ENCODE data around the gene DLK1. TPM values are rescaled to one million over a fixed set of nuclear protein-coding genes. Genes with fewer than 3 reads are reported as not detected.

DLK1 gene
- total and polyA plus RNA-seq, 2 of the 13 experiments (the other 11 are each of a cell fraction or from before 2014, with no cell fraction given) = 95.5 to 312 TPM

GRCh38 chr14:100692859-100693558 lies 33.7 kb upstream of the DLK1 start (continued):
- TF ChIP-seq ZMYM2 (CRISPR knock-in tag; IDR thresholded peaks at IDR 0.05) = no peak
- peak; percentile 82; the same call in 1 of the 2 replicates for TF ChIP-seq MAX (IDR thresholded peaks at IDR 0.05)
- TF ChIP-seq, protein P1, sequence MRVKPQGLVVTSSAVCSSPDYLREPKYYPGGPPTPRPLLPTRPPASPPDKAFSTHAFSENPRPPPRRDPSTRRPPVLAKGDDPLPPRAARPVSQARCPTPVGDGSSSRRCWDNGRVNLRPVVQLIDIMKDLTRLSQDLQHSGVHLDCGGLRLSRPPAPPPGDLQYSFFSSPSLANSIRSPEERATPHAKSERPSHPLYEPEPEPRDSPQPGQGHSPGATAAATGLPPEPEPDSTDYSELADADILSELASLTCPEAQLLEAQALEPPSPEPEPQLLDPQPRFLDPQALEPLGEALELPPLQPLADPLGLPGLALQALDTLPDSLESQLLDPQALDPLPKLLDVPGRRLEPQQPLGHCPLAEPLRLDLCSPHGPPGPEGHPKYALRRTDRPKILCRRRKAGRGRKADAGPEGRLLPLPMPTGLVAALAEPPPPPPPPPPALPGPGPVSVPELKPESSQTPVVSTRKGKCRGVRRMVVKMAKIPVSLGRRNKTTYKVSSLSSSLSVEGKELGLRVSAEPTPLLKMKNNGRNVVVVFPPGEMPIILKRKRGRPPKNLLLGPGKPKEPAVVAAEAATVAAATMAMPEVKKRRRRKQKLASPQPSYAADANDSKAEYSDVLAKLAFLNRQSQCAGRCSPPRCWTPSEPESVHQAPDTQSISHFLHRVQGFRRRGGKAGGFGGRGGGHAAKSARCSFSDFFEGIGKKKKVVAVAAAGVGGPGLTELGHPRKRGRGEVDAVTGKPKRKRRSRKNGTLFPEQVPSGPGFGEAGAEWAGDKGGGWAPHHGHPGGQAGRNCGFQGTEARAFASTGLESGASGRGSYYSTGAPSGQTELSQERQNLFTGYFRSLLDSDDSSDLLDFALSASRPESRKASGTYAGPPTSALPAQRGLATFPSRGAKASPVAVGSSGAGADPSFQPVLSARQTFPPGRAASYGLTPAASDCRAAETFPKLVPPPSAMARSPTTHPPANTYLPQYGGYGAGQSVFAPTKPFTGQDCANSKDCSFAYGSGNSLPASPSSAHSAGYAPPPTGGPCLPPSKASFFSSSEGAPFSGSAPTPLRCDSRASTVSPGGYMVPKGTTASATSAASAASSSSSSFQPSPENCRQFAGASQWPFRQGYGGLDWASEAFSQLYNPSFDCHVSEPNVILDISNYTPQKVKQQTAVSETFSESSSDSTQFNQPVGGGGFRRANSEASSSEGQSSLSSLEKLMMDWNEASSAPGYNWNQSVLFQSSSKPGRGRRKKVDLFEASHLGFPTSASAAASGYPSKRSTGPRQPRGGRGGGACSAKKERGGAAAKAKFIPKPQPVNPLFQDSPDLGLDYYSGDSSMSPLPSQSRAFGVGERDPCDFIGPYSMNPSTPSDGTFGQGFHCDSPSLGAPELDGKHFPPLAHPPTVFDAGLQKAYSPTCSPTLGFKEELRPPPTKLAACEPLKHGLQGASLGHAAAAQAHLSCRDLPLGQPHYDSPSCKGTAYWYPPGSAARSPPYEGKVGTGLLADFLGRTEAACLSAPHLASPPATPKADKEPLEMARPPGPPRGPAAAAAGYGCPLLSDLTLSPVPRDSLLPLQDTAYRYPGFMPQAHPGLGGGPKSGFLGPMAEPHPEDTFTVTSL (CRISPR knock-in tag; IDR thresholded peaks at IDR 0.05; ENCODE audit: borderline replicate concordance) = peak; percentile 51; the same call in 1 of the 2 replicates
- TF ChIP-seq IRF2 (CRISPR knock-in tag; IDR thresholded peaks at IDR 0.05) = peak; percentile 63
- 0 out of 2 replicates have a peak, but pooled peaks have one; percentile 15 for TF ChIP-seq MIER3 (CRISPR knock-in tag; IDR thresholded peaks at IDR 0.05; ENCODE audit: borderline replicate concordance)
- TF ChIP-seq ELF3 (CRISPR knock-in tag; IDR thresholded peaks at IDR 0.05) = peak; percentile 30; the same call in 1 of the 2 replicates
- TF ChIP-seq ARID5B (CRISPR knock-in tag; IDR thresholded peaks at IDR 0.05) = peak; percentile 58
- peak; percentile 89 for TF ChIP-seq MLX (CRISPR knock-in tag; IDR thresholded peaks at IDR 0.05)
- TF ChIP-seq DPF2 (CRISPR knock-in tag; IDR thresholded peaks at IDR 0.05; ENCODE audit: borderline replicate concordance, low read depth) = no peak; the same call in 1 of the 2 replicates
- no peak for TF ChIP-seq GABPA (IDR thresholded peaks at IDR 0.05; ENCODE audit: low read depth, low read length)
- TF ChIP-seq GABPA (CRISPR knock-in tag; IDR thresholded peaks at IDR 0.05; ENCODE audit: low read depth) = peak; percentile 61
- 0 out of 2 replicates have a peak, but pooled peaks have one; percentile 52 for TF ChIP-seq TCF7 (IDR thresholded peaks at IDR 0.05; ENCODE audit: low read depth)
- TF ChIP-seq KAT8 (CRISPR knock-in tag; IDR thresholded peaks at IDR 0.05) = peak; percentile 62; the same call in 1 of the 2 replicates
- peak; percentile 38; the same call in 1 of the 2 replicates for TF ChIP-seq HOXA3 (CRISPR knock-in tag; IDR thresholded peaks at IDR 0.05)
- peak; percentile 1; the same call in 1 of the 2 replicates for TF ChIP-seq MAFF (IDR thresholded peaks at IDR 0.05; ENCODE audit: low read depth, low read length)
- no peak for TF ChIP-seq ZNF713 (CRISPR knock-in tag; IDR thresholded peaks at IDR 0.05)
- TF ChIP-seq RXRB (CRISPR knock-in tag; IDR thresholded peaks at IDR 0.05; ENCODE audit: borderline replicate concordance) = peak; percentile 31; the same call in 1 of the 2 replicates
- peak; percentile 19; the same call in 1 of the 2 replicates for TF ChIP-seq RBFOX2 (IDR thresholded peaks at IDR 0.05; ENCODE audit: low read depth, low read length)
- TF ChIP-seq EP300 (IDR thresholded peaks at IDR 0.05; ENCODE audit: low read depth in 2 of 2, low read length in 2 of 2) = peak in 1 of 2 experiments; percentile 49; a peak in 1 of 4 replicates
- TF ChIP-seq EP300 (CRISPR knock-in tag; IDR thresholded peaks at IDR 0.05; ENCODE audit: borderline replicate concordance) = peak; percentile 53; the same call in 1 of the 2 replicates
- peak; percentile 70 for TF ChIP-seq RARA (CRISPR knock-in tag; IDR thresholded peaks at IDR 0.05)
